HG02884 (cell line): ENCODE data around the gene LILRA6.
A peak's percentile ranks its signal among the peaks of the same experiment; 100 is the strongest.

Experiments
- ATAC-seq: cut with Tn5 transposase; IDR thresholded peaks from one replicate; pipeline ENCODE4 v1.9.1; 2021; ENCODE audit warnings: mild to moderate bottlenecking, moderate library complexity; ENCODE audit not compliant: unreplicated experiment

Gene LILRA6

DNA sequence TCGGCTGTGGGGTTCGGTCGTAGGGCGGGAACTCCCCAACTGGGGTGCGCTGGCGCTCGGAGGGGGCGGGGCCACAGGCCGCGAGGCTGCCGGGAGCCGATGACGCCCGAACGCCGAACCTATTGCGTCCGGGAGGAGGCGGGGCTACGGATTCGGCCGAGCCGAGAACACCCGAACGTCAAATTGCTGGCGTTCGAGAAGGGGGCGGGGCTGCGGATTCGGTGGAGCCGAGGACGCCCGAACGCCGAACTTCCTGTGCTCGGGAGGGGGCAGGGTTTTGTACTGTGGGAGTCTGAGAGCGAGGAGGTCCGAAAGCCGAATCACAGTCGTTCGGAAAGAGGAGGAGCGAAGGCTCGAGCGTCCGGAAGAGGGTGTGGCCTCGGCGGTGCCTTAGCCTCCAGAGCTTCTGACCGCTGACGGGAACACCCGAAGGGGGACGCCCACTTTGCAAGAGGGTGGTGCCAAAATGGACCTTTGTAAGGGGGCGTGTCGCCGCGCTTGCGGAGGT lies 52.0 kb downstream of the LILRA6 start:
- ATAC-seq = peak; percentile 39

DNA sequence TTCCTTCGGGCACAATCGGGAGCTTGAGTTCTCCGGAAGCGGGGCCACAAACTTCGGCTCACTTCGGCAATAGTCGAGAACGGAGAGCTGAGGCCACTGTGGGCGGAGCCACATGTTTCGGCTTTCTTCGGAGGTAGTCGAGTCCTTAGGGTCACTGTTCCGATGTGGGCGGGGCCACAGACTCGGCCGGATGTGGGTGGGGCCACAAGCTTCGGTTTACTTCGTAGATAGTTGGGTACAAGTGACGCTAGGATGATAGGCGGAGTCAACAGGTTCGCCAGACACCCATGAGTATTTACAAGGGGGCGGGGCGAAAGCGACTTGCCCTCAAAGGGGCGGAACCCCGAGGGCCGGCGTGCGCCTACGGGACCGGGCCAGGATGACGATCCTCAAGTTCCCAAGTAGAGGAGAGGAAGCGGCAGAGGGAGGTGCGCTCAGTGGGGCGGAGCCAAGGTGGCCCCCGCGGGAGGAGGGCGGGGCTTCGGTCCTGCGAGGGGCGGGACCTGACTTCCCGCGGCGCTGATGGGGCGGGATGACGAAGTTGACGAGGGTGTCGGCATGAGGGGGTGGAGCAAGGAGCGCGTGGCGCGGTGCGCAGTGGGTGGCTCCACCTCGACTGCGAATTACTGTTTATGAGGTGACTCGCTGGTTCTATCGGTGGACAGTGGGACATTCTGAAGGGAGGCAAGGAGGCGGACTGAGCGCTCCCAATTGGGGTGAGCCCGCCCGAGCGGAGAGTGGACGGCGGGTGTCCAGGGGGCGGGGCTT lies 52.7 kb downstream of the LILRA6 start:
- peak; percentile 47 for ATAC-seq

DNA sequence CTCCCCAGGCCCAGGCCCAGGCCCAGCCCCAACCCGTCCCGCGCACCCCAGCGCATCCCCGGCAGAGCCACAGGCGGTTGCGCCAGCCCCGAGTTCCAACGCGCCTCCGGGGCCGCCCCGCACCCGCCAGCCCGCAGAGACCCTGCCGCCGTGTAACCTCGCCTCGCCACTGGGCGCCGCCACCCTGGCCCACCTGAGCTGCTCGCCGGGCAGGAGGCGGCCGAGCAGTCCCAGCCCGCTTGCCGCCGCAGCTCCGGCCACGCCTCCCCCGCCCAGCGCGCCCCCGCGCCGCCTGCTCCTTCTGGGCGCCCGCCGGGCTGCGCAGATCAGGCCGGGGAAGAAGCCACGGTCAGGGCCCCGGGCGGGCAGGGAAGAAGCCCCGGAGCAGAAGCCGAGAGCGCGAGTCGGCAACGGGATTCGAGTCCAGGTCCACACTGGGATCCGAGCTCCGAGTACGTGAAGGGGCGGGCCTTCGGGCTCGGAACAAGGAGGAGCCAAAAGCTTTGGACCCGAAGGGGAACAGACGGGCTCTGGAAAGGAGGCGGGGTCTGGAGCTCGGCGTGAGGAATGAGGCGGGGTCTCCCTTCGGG lies 53.4 kb downstream of the LILRA6 start, which contains the start of gene MBOAT7:
MBOAT7 (minus strand) TSS at position 436 of the 590 bp plus-strand sequence. CDS start 1,072 bp downstream, outside the sequence.
- ATAC-seq = peak; percentile 14

DNA sequence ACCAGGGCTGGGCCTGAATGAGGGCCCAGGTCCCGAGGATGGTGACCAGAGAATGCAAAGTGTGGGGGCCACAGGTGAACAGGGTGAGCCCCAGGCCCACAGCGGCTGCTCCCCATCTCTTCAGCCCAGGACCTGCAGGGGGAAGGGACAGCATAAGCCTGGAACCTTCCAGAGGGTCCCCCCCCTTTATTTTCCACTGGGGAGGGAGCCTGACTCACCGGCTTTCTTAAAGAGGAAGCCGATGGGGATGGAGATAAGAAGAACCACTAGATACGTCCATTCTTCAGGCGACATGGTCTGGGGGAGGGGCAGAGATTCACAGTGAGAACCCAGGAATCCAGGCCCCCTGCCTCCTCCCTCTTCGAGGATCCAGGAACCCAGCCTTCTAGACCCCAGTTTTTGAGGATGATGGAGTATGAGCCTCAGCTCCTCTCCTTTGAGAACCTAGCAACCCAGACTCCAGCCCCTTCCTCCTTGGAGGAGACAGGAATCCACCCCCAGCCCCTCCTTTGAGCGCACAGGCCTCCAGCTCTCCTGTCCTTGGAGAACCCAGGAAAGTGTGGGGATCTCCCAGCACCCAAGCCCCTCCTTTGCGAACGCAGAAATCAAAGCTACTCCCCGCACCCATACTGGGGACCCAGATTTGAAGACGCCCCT lies 54.2 kb downstream of the LILRA6 start:
- no peak for ATAC-seq

DNA sequence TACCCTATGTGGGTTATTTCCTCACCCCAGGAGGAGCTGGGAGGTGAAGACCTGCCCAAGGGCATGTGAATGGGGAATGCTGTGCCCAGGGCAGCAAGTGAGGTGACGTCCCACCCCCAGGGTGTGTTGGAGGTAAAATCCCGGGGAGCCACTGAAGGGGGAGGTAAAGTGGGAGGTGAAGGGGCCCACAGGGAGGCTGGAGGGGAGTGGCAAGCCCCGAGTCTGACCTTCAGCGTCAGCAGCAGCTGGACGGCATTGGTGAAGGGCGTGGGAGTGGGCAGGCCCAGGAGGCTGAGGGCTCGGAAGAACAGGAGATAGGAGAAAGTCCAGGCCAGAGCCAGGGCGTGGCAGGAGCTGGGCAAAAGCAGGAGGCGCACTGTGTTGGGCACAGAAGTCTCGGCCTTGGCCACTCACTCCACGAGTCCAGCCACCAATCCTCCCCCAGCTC lies 55.6 kb downstream of the LILRA6 start:
- no peak for ATAC-seq
